ENCODE measurements around the gene SPATA6. TPM values are rescaled to one million over a fixed set of nuclear protein-coding genes. Genes with fewer than 3 reads are reported as not detected.

Gene SPATA6
- total and polyA plus RNA-seq, 2 experiments from 2014 or later = 10.6 to 13.3 TPM

- no peak overlapping the region for H3K4me3 ChIP-seq
- Mint-ChIP-seq H3K9me3 (no peaks in the 10 kb centered on the region), H3K27ac (no peak overlapping the region), H3K27me3 (ENCODE audit: insufficient read depth, low read depth, poor library complexity) (no peaks in the 10 kb centered on the region), H3K4me1 (no peaks in the 10 kb centered on the region; the same call in 2 of the 3 replicates), H3K36me3 (ENCODE audit: low read depth) (peaks cover 4% of the 10 kb centered on the region), H3K4me3 (no peak overlapping the region)
- no peaks in the 10 kb centered on the region for H3K36me3 ChIP-seq (ENCODE audit: insufficient read depth)
- no peaks in the 10 kb centered on the region for H3K27me3 ChIP-seq (ENCODE audit: insufficient read depth)
- no peaks in the 10 kb centered on the region for H3F3A ChIP-seq (replicated peaks; ENCODE audit: low read depth)
- no peaks in the 10 kb centered on the region for H3K79me2 ChIP-seq (replicated peaks; ENCODE audit: insufficient read depth)
- TF ChIP-seq CREB1 (CRISPR knock-in tag; IDR thresholded peaks at IDR 0.05; ENCODE audit: low read depth) = no peak
- TF ChIP-seq REST (IDR thresholded peaks at IDR 0.05; ENCODE audit: unreplicated experiment) = no peak
- no peak for TF ChIP-seq EZH2phosphoT487 (IDR thresholded peaks at IDR 0.05; ENCODE audit: unreplicated experiment)
- TF ChIP-seq ETS1 (IDR thresholded peaks at IDR 0.05) = no peak
- TF ChIP-seq ZNF331 (CRISPR knock-in tag; IDR thresholded peaks at IDR 0.05; ENCODE audit: low read depth) = no peak
- no peak for TF ChIP-seq POLR2AphosphoS5 (IDR thresholded peaks at IDR 0.05; ENCODE audit: low read depth)
- no peak for TF ChIP-seq ZNF114 (CRISPR knock-in tag; IDR thresholded peaks at IDR 0.05)
- no peak for TF ChIP-seq ZNF462 (CRISPR knock-in tag; IDR thresholded peaks at IDR 0.05)
- TF ChIP-seq NANOG (IDR thresholded peaks at IDR 0.05; ENCODE audit: borderline replicate concordance) = no peak
- TF ChIP-seq JUNB (IDR thresholded peaks at IDR 0.05; ENCODE audit: unreplicated experiment) = no peak
- no peak for TF ChIP-seq STAT1 (IDR thresholded peaks at IDR 0.05; ENCODE audit: unreplicated experiment)
- TF ChIP-seq EZH2 (IDR thresholded peaks at IDR 0.05; ENCODE audit: low read depth, unreplicated experiment) = no peak
- no peak for TF ChIP-seq CTCF (conservative IDR thresholded peaks at IDR 0.05; ENCODE audit: low read depth in 2 of 2)
- ATAC-seq (no peak), DNase-seq (ENCODE audit: low spot score) (no peak)
- no peaks in the 10 kb centered on the region for H3K9me2 ChIP-seq (ENCODE audit: insufficient read depth)
- no peak overlapping the region for H3K27ac ChIP-seq (ENCODE audit: low read depth)
- no peak overlapping the region for H3K4me2 ChIP-seq
- no peaks in the 10 kb centered on the region for H3K4me1 ChIP-seq (ENCODE audit: insufficient read depth)
- H4K20me1 ChIP-seq (replicated peaks; ENCODE audit: insufficient read depth) = no peaks in the 10 kb centered on the region
- H2AFZ ChIP-seq = no peak overlapping the region
These were observed 57.0 kb downstream of the SPATA6 start for GRCh38 chr1:48415050-48415449.
